Mesothelial cell of epicardium (in vitro differentiated cells): ENCODE results near the gene SLC44A2. TPM values are rescaled to one million over a fixed set of nuclear protein-coding genes. Genes with fewer than 3 reads are reported as not detected.

Experiments
- DNase-seq, 2 experiments: peaks; one replicate each; pipeline ENCODE4 v3.0.0; 2021; ENCODE audit warnings: low spot score in 2 of 2; ENCODE audit not compliant: unreplicated experiment in 2 of 2
- H3K27ac Mint-ChIP-seq: 2 replicates; pipeline ENCODE4 v1.8.0; 2021; ENCODE audit warnings: mixed read lengths
- H3K27me3 Mint-ChIP-seq: 2 replicates; pipeline ENCODE4 v1.8.0; 2021; ENCODE audit warnings: low read depth, mixed read lengths
- H3K36me3 Mint-ChIP-seq: 2 replicates; pipeline ENCODE4 v1.8.0; 2021; ENCODE audit warnings: mixed read lengths
- H3K4me1 Mint-ChIP-seq: 2 replicates; pipeline ENCODE4 v1.8.0; 2021; ENCODE audit warnings: mixed read lengths
- H3K4me3 Mint-ChIP-seq: 2 replicates; pipeline ENCODE4 v1.8.0; 2021; ENCODE audit warnings: mild to moderate bottlenecking, moderate library complexity, mixed read lengths
- H3K9me3 Mint-ChIP-seq: 2 replicates; pipeline ENCODE4 v1.8.0; 2021; ENCODE audit warnings: mixed read lengths
- total RNA-seq: library from RNA; stranded (reverse); gene quantifications from 3 replicates; pipeline ENCODE4 v1.2.1, GENCODE V29; 2021
- TF ChIP-seq, protein P1 (sequence below): fragments of 200-600 bp; sonication (generic); IDR thresholded peaks from one replicate; pipeline ENCODE4 v1.5.0; 2021; ENCODE audit warnings: antibody characterized with exemption; ENCODE audit not compliant: unreplicated experiment

SLC44A2 gene
- total RNA-seq, 1 donor from 2014 or later: 340 TPM

DNA sequence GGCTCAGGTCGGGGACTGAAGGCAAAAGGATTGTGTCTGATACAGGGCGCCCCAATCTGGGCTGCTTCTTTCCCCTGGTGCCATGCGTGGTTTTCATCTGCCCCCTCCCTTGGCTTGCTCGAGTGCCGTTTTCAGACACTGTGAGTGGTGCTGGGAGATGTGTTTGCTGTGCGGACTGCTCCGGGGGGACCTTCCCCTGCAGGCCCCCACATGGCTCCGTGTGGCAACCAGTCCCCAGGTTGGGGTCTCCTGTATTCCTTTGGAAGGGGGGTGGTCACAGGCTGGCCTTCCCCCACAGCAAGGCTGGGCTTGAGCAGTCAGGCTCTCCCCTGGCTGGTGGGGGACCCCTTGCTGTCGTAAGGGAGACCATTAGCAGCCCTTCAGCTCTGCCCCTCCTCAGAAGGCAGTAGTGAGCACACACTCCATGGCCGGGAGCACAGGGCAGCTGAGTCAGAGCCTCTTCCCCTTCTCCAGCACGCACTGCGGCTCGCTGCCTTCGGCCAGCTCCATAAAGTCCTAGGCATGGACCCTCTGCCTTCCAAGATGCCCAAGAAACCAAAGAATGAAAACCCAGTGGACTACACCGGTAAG is 55.3 kb downstream of the SLC44A2 start:
- DNase-seq: no peak

DNA sequence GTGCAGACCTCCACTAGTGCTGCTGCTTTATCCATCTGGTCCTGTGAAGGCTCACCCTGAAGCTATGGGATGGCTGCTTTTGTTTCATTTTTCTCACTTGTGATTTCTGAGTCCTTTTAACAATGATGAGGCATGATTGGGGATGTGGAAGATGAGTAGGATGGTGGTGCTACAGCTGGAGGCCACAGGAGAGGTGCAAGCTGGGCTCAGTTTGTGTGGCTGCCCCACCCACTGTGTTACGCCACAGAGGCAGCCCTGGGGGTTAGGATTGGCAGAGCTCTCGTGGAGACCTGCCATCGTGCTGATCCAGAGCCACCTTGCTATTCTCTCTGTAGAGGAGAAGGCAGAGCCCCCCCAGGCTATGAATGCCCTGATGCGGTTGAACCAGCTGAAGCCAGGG is 56.3 kb downstream of the SLC44A2 start:
- Mint-ChIP-seq H3K9me3 (no peaks in the 10 kb centered on the region), H3K4me3 (no peak overlapping the region)

More for the DNA sequence above, 55.3 kb downstream of the SLC44A2 start:
- TF ChIP-seq, protein P1, sequence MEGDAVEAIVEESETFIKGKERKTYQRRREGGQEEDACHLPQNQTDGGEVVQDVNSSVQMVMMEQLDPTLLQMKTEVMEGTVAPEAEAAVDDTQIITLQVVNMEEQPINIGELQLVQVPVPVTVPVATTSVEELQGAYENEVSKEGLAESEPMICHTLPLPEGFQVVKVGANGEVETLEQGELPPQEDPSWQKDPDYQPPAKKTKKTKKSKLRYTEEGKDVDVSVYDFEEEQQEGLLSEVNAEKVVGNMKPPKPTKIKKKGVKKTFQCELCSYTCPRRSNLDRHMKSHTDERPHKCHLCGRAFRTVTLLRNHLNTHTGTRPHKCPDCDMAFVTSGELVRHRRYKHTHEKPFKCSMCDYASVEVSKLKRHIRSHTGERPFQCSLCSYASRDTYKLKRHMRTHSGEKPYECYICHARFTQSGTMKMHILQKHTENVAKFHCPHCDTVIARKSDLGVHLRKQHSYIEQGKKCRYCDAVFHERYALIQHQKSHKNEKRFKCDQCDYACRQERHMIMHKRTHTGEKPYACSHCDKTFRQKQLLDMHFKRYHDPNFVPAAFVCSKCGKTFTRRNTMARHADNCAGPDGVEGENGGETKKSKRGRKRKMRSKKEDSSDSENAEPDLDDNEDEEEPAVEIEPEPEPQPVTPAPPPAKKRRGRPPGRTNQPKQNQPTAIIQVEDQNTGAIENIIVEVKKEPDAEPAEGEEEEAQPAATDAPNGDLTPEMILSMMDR: no peak
- Mint-ChIP-seq H3K36me3 (peaks cover 32% of the 10 kb centered on the region), H3K27me3 (no peaks in the 10 kb centered on the region), H3K4me3 (no peak overlapping the region), H3K27ac (no peak overlapping the region), H3K4me1 (no peaks in the 10 kb centered on the region), H3K9me3 (no peaks in the 10 kb centered on the region)

DNA sequence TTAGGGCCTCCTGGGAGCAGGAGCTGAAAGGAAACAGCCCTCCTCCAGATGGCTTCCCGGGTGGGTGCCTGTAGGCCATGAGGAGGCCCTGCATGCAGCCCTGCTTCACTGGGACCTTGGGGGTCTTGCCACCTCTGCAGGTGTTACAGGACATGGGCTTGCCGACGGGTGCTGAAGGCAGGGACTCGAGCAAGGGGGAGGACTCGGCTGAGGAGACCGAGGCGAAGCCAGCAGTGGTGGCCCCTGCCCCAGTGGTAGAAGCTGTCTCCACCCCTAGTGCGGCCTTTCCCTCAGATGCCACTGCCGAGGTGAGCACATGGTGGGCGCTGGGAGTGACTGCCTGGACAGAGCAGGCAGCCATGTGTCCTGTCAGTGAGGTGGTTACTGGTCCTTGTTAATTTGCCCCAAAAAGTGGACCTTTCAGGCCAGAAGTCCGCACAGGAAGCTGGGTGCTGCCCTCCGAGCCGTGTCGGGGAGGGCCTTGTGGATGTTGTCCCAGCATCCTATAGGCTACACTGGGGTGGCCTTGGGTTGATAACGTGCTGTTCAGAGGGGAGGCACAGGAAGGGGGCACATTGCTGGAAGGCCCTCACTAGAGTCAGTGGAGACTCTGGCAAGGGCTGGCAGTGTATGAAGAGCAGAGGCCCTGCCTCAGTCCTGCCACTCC is 57.2 kb downstream of the SLC44A2 start:
- no peaks in the 10 kb centered on the region for H3K27me3 Mint-ChIP-seq
- no peak overlapping the region for H3K27ac Mint-ChIP-seq
- H3K4me3 Mint-ChIP-seq: no peak overlapping the region
- TF ChIP-seq, protein P1: no peak
- no peaks in the 10 kb centered on the region for H3K9me3 Mint-ChIP-seq
- no peak for DNase-seq
- peaks cover 27% of the 10 kb centered on the region for H3K36me3 Mint-ChIP-seq
- no peaks in the 10 kb centered on the region for H3K4me1 Mint-ChIP-seq

More for the DNA sequence above, 56.3 kb downstream of the SLC44A2 start:
- no peaks in the 10 kb centered on the region for H3K4me1 Mint-ChIP-seq
- no peak overlapping the region for H3K27ac Mint-ChIP-seq
- TF ChIP-seq, protein P1: no peak
- H3K36me3 Mint-ChIP-seq: peaks cover 32% of the 10 kb centered on the region
- no peaks in the 10 kb centered on the region for H3K27me3 Mint-ChIP-seq
- DNase-seq: no peak

DNA sequence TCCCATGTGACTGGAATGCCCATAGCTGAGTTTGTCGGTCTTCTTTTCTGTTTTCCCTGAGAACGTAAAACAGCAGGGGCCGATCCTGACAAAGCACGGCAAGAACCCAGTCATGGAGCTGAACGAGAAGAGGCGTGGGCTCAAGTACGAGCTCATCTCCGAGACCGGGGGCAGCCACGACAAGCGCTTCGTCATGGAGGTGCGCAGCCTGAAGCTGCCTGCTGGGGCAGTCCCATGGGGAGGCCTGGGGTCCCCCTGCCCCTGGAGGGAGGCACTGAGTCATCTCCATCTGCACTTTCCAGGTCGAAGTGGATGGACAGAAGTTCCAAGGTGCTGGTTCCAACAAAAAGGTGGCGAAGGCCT is 57.7 kb downstream of the SLC44A2 start:
- Mint-ChIP-seq H3K36me3 (peaks cover 22% of the 10 kb centered on the region), H3K9me3 (no peaks in the 10 kb centered on the region), H3K4me3 (no peak overlapping the region), H3K27ac (no peak overlapping the region), H3K4me1 (no peaks in the 10 kb centered on the region), H3K27me3 (no peaks in the 10 kb centered on the region)
- TF ChIP-seq, protein P1: no peak
- DNase-seq: no peak

DNA sequence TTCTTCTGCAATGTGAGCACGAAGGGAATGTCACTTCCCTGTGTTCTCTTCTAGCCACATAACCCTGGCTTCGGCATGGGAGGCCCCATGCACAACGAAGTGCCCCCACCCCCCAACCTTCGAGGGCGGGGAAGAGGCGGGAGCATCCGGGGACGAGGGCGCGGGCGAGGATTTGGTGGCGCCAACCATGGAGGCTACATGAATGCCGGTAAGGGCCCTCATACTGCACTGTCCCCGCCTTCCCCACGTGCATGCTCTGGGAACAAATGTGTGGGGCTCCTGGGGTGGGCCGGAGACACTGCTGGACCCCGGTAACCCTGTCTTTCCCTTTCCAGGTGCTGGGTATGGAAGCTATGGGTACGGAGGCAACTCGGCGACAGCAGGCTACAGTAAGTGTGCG is 58.2 kb downstream of the SLC44A2 start:
- H3K36me3 Mint-ChIP-seq: peaks cover 18% of the 10 kb centered on the region
- no peak for DNase-seq
- H3K9me3 Mint-ChIP-seq: no peaks in the 10 kb centered on the region
- H3K27me3 Mint-ChIP-seq: no peaks in the 10 kb centered on the region
- no peak overlapping the region for H3K4me3 Mint-ChIP-seq
- TF ChIP-seq, protein P1: no peak
- no peaks in the 10 kb centered on the region for H3K4me1 Mint-ChIP-seq
- H3K27ac Mint-ChIP-seq: no peak overlapping the region
